Adrenal gland (tissue), 5 donors: ENCODE results near the gene AGTPBP1.

Source experiments
- POLR2A ChIP-seq, 2 donors: fragments of 450-650 bp; IDR thresholded peaks; one replicate each; pipeline ENCODE4 v1.6.1; 2017; ENCODE audit warnings: antibody characterized with exemption in 2 of 2, mild to moderate bottlenecking in 2 of 2, moderate library complexity in 1 of 2
- TF ChIP-seq, protein P1 (sequence below), 6 experiments: fragments of 450-650 bp in 4 of 6; fragments of 200-600 bp in 2 of 6; sonication (generic) in 1 of 6; IDR thresholded peaks; 1 replicate in 5 of 6; 2 replicates in 1 of 6; pipeline versions ENCODE4 v1.5.1 to v1.8.0; 2016 to 2021; ENCODE audit warnings: antibody characterized with exemption in 6 of 6, mild to moderate bottlenecking in 2 of 6, moderate library complexity in 1 of 6
- donor health status: DM: no; HTN: no; CAD: no.

DNA sequence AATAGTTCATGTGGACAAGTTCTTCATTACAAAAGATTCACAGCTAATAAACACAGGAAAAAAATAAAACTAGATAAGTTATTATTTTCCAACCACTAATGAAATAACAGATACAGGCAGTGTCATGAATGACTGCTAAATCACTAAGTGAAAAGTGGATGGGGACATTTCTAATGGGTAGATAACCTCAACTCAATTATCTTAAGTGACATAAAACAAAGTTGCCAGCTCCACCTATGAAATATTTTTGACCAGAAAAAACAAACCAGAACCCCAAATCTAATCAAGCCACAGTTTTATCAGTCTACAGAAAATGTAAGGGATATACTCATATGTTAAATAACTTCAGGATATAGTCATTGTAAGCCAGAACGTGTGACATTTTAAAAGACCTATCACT, 74.4 kb downstream of the AGTPBP1 start:
- TF ChIP-seq, protein P1, sequence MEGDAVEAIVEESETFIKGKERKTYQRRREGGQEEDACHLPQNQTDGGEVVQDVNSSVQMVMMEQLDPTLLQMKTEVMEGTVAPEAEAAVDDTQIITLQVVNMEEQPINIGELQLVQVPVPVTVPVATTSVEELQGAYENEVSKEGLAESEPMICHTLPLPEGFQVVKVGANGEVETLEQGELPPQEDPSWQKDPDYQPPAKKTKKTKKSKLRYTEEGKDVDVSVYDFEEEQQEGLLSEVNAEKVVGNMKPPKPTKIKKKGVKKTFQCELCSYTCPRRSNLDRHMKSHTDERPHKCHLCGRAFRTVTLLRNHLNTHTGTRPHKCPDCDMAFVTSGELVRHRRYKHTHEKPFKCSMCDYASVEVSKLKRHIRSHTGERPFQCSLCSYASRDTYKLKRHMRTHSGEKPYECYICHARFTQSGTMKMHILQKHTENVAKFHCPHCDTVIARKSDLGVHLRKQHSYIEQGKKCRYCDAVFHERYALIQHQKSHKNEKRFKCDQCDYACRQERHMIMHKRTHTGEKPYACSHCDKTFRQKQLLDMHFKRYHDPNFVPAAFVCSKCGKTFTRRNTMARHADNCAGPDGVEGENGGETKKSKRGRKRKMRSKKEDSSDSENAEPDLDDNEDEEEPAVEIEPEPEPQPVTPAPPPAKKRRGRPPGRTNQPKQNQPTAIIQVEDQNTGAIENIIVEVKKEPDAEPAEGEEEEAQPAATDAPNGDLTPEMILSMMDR (IDR thresholded peaks at IDR 0.05), result no peak
- TF ChIP-seq POLR2A (IDR thresholded peaks at IDR 0.05), result no peak
